Skin of body (tissue), 2 donors: Measurements from ENCODE around the gene TGFBRAP1. TPM values are rescaled to one million over a fixed set of nuclear protein-coding genes. Genes with fewer than 3 reads are reported as not detected.

Source experiments
- DNase-seq: peaks from one replicate; lab custom pipeline; 2025; lab: John Stamatoyannopoulos, UW
- total RNA-seq: library from RNA; depleted of rRNA; stranded (reverse); fragments of >200 nt; gene quantifications from one replicate; pipeline ENCODE4 v1.2.3, GENCODE V29; 2014

Gene TGFBRAP1
- total RNA-seq, 1 donor from 2014 or later: 10.2 TPM

- DNase-seq: no peak
Measured at GRCh38 chr2:105315314-105315713, 14.2 kb downstream of the TGFBRAP1 start.

- DNase-seq: no peak
Measured at GRCh38 chr2:105313877-105314276, 15.7 kb downstream of the TGFBRAP1 start.

GRCh38 chr2:105309147-105309545 lies 20.4 kb downstream of the TGFBRAP1 start:
- no peak for DNase-seq

GRCh38 chr2:105308382-105309146 lies 21.0 kb downstream of the TGFBRAP1 start:
- no peak for DNase-seq

- no peak for DNase-seq
Measured at GRCh38 chr2:105307962-105308361, 21.6 kb downstream of the TGFBRAP1 start.

- no peak for DNase-seq
Measured at GRCh38 chr2:105307550-105307949, 22.0 kb downstream of the TGFBRAP1 start.

- DNase-seq: no peak
Measured at GRCh38 chr2:105307146-105307545, 22.4 kb downstream of the TGFBRAP1 start.

GRCh38 chr2:105301646-105302045 lies 27.9 kb downstream of the TGFBRAP1 start:
- DNase-seq: no peak

- no peak for DNase-seq
Measured at GRCh38 chr2:105299290-105299689, 30.2 kb downstream of the TGFBRAP1 start.

- DNase-seq: no peak
Measured at GRCh38 chr2:105298017-105298416, 31.5 kb downstream of the TGFBRAP1 start.

- DNase-seq: no peak
Measured at GRCh38 chr2:105297216-105297615, 32.3 kb downstream of the TGFBRAP1 start.

GRCh38 chr2:105296017-105296611 lies 33.4 kb downstream of the TGFBRAP1 start:
- DNase-seq: no peak

GRCh38 chr2:105294844-105295481 lies 34.6 kb downstream of the TGFBRAP1 start:
- DNase-seq: no peak

GRCh38 chr2:105294046-105294445 lies 35.5 kb downstream of the TGFBRAP1 start:
- DNase-seq: no peak

GRCh38 chr2:105291981-105292380 lies 37.6 kb downstream of the TGFBRAP1 start:
- no peak for DNase-seq

- DNase-seq: no peak
Measured at GRCh38 chr2:105290981-105291660, 38.4 kb downstream of the TGFBRAP1 start.

- no peak for DNase-seq
Measured at GRCh38 chr2:105288133-105288532, 41.4 kb downstream of the TGFBRAP1 start.

- no peak for DNase-seq
Measured at GRCh38 chr2:105287692-105288091, 41.8 kb downstream of the TGFBRAP1 start.

- no peak for DNase-seq
Measured at GRCh38 chr2:105283532-105283931, 46.0 kb downstream of the TGFBRAP1 start.

- DNase-seq: no peak
Measured at GRCh38 chr2:105280281-105280680, 49.3 kb downstream of the TGFBRAP1 start.

GRCh38 chr2:105279126-105279525 lies 50.4 kb downstream of the TGFBRAP1 start:
- DNase-seq: no peak

GRCh38 chr2:105278654-105279053 lies 50.9 kb downstream of the TGFBRAP1 start:
- no peak for DNase-seq
